ENCODE results near the gene CHST10.

DNA sequence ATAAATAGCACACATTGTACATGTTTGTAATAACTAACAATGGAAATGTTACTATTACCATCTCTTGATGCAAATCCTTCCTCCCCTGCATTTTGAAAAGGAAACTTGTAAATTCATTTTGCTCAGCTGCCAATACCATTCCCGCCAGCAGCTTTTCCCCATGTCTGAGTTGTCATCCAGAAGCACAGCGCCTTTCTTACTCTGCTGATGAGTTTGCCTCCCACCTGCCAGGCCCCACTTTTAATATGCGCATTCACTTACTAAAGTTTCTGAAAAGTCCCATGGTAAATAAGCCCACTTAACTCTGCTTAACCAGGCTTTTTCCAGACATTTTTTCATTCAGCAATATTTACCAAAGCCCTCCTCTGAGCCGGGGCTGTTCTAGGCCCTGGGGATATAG is 3.9 kb downstream of the CHST10 start:
- TF ChIP-seq, protein P1, sequence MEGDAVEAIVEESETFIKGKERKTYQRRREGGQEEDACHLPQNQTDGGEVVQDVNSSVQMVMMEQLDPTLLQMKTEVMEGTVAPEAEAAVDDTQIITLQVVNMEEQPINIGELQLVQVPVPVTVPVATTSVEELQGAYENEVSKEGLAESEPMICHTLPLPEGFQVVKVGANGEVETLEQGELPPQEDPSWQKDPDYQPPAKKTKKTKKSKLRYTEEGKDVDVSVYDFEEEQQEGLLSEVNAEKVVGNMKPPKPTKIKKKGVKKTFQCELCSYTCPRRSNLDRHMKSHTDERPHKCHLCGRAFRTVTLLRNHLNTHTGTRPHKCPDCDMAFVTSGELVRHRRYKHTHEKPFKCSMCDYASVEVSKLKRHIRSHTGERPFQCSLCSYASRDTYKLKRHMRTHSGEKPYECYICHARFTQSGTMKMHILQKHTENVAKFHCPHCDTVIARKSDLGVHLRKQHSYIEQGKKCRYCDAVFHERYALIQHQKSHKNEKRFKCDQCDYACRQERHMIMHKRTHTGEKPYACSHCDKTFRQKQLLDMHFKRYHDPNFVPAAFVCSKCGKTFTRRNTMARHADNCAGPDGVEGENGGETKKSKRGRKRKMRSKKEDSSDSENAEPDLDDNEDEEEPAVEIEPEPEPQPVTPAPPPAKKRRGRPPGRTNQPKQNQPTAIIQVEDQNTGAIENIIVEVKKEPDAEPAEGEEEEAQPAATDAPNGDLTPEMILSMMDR (IDR thresholded peaks at IDR 0.05; ENCODE audit: low read depth, low read length, missing input control): no peak
- TF ChIP-seq TAF1 (conservative IDR thresholded peaks at IDR 0.05) (no peak), YY1 (IDR thresholded peaks at IDR 0.05) (no peak), JUND (IDR thresholded peaks at IDR 0.05) (no peak), FOXA1 (IDR thresholded peaks at IDR 0.05) (no peak), RXRA (IDR thresholded peaks at IDR 0.05) (no peak), GABPA (IDR thresholded peaks at IDR 0.05 in 1 of 2, conservative IDR thresholded peaks at IDR 0.05 in 1 of 2) (no peak)
- TF ChIP-seq, protein P2, sequence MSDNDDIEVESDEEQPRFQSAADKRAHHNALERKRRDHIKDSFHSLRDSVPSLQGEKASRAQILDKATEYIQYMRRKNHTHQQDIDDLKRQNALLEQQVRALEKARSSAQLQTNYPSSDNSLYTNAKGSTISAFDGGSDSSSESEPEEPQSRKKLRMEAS (IDR thresholded peaks at IDR 0.05): no peak
- TF ChIP-seq, protein P3, sequence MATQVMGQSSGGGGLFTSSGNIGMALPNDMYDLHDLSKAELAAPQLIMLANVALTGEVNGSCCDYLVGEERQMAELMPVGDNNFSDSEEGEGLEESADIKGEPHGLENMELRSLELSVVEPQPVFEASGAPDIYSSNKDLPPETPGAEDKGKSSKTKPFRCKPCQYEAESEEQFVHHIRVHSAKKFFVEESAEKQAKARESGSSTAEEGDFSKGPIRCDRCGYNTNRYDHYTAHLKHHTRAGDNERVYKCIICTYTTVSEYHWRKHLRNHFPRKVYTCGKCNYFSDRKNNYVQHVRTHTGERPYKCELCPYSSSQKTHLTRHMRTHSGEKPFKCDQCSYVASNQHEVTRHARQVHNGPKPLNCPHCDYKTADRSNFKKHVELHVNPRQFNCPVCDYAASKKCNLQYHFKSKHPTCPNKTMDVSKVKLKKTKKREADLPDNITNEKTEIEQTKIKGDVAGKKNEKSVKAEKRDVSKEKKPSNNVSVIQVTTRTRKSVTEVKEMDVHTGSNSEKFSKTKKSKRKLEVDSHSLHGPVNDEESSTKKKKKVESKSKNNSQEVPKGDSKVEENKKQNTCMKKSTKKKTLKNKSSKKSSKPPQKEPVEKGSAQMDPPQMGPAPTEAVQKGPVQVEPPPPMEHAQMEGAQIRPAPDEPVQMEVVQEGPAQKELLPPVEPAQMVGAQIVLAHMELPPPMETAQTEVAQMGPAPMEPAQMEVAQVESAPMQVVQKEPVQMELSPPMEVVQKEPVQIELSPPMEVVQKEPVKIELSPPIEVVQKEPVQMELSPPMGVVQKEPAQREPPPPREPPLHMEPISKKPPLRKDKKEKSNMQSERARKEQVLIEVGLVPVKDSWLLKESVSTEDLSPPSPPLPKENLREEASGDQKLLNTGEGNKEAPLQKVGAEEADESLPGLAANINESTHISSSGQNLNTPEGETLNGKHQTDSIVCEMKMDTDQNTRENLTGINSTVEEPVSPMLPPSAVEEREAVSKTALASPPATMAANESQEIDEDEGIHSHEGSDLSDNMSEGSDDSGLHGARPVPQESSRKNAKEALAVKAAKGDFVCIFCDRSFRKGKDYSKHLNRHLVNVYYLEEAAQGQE (IDR thresholded peaks at IDR 0.05): no peak
